Measurements from ENCODE around the gene SYDE2.

SYDE2 gene

DNA sequence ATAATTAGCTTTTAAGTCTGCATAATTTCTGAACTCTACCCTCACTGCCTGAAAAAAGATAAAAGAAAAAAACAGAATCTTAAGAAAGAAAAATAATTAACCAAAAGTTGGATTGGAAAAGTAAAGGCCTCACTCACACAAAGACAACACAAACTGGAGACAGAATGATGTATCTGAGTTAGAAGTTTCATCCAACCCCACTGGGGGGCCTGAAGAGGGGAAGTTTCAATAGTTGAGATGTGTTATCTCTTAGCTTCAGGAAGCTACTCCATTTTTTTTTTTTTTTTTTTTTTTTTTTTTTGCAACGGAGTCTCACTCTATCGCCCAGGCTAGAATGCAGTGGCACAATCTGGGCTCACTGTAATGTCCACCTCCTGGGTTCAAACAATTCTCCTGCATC lies 19.9 kb downstream of the SYDE2 start:
- H3K36me3 ChIP-seq (ENCODE audit: control insufficient read depth, insufficient read depth, low read length) = no peaks in the 10 kb centered on the region
- H3K9ac ChIP-seq (ENCODE audit: low read length) = no peak overlapping the region
- H3K4me1 ChIP-seq (ENCODE audit: control insufficient read depth, insufficient read depth, low read length) = peaks cover 6% of the 10 kb centered on the region
- H3K4me3 ChIP-seq (ENCODE audit: low read length) = no peak overlapping the region
- no peaks in the 10 kb centered on the region for H3K27me3 ChIP-seq (ENCODE audit: control insufficient read depth, insufficient read depth, low read length)
- no peak overlapping the region for H3K27ac ChIP-seq (ENCODE audit: low read depth, low read length)

- Histone ChIP-seq H3K27me3 (ENCODE audit: control insufficient read depth, insufficient read depth, low read length) (no peaks in the 10 kb centered on the region), H3K9ac (ENCODE audit: low read length) (no peak overlapping the region), H3K4me1 (ENCODE audit: control insufficient read depth, insufficient read depth, low read length) (peaks cover 6% of the 10 kb centered on the region), H3K27ac (ENCODE audit: low read depth, low read length) (no peak overlapping the region), H3K36me3 (ENCODE audit: control insufficient read depth, insufficient read depth, low read length) (no peaks in the 10 kb centered on the region), H3K4me3 (ENCODE audit: low read length) (no peak overlapping the region)
Measured at GRCh38 chr1:85179522-85179921, 21.3 kb downstream of the SYDE2 start.

DNA sequence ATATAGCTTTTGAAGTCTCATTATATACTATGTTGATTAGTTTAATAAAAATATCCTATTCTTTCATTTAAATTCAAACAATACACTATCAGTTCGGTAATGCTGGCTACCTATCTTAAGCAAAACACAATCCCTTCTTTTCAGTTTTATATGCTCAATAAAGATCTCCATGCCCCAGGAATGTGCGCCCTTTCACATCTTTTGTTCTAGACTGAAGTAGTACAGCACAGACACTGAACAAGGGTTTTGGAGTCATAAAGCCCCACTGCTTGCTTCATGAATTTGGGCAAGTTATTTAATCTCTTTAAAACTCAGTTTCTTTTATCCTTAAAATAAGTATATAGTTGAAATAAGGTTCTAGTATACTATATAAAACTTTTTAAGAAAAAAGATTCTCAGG lies 22.4 kb downstream of the SYDE2 start:
- Histone ChIP-seq H3K27ac (ENCODE audit: low read depth, low read length) (no peak overlapping the region), H3K4me3 (ENCODE audit: low read length) (no peak overlapping the region), H3K36me3 (ENCODE audit: control insufficient read depth, insufficient read depth, low read length) (no peaks in the 10 kb centered on the region)

DNA sequence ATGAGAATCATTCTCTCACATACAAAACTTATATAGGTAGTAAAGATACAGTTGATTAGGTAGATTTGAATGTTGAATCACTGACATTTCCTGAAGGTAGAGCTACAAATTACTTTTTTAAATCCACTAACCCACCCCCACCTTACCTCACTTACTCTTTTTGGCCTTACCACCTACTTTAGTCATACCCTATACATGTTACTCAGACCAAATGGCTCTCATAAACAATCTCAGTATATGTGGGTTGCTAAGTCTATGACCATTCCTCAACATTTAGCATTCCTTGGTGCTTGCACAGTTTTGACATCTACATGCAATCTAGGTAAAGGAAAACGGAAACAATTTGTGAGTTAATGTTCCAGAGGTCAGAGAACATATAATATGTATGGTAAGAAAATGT lies 26.3 kb downstream of the SYDE2 start:
- no peak overlapping the region for H3K27ac ChIP-seq (ENCODE audit: low read depth, low read length)
- peaks cover 8% of the 10 kb centered on the region for H3K4me1 ChIP-seq (ENCODE audit: control insufficient read depth, insufficient read depth, low read length)
- H3K9ac ChIP-seq (ENCODE audit: low read length) = no peak overlapping the region
- no peaks in the 10 kb centered on the region for H3K36me3 ChIP-seq (ENCODE audit: control insufficient read depth, insufficient read depth, low read length)
- no peaks in the 10 kb centered on the region for H3K27me3 ChIP-seq (ENCODE audit: control insufficient read depth, insufficient read depth, low read length)
- H3K4me3 ChIP-seq (ENCODE audit: low read length) = no peak overlapping the region

More for the DNA sequence above, 22.4 kb downstream of the SYDE2 start:
- Histone ChIP-seq H3K27me3 (ENCODE audit: control insufficient read depth, insufficient read depth, low read length) (no peaks in the 10 kb centered on the region), H3K9ac (ENCODE audit: low read length) (no peak overlapping the region), H3K4me1 (ENCODE audit: control insufficient read depth, insufficient read depth, low read length) (peaks cover 9% of the 10 kb centered on the region)

DNA sequence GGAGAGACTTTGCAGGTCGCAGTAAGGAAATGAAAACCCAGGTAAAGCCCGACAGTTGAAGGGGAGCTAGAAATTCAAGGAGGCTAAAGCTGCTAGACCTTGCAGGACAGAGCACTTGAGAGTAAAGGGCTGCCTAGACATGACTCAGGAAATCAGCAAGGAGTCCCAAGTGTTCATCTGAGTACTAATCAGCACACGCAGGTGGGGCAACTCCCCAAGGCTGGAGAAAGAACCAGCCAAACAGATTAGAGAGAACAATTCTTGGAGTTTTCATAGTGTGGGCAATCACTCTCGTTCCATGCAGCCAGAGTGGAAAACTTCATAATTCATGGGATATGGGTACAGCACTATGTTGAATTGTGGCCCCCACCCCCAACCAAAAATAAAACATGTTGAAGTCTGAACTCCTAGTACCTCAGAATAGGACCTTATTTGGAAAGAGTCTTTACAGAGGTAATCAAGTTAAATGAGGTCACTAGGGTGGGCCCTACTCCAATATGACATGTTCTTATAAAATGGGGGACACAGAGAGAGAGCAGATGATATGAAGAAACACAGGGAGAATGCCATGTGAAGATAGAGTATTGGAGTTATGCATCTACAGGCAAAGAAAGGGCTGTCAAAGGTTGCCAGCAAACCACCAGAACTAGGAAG lies 28.0 kb downstream of the SYDE2 start:
- H3K9ac ChIP-seq (ENCODE audit: low read length) = no peak overlapping the region

GRCh38 chr1:85171721-85172120 lies 29.1 kb downstream of the SYDE2 start:
- Histone ChIP-seq H3K27ac (ENCODE audit: low read depth, low read length) (no peak overlapping the region), H3K27me3 (ENCODE audit: control insufficient read depth, insufficient read depth, low read length) (no peaks in the 10 kb centered on the region), H3K9ac (ENCODE audit: low read length) (no peak overlapping the region), H3K4me3 (ENCODE audit: low read length) (no peak overlapping the region), H3K4me1 (ENCODE audit: control insufficient read depth, insufficient read depth, low read length) (peaks cover 4% of the 10 kb centered on the region), H3K36me3 (ENCODE audit: control insufficient read depth, insufficient read depth, low read length) (no peaks in the 10 kb centered on the region)

More for the DNA sequence above, 28.0 kb downstream of the SYDE2 start:
- Histone ChIP-seq H3K27ac (ENCODE audit: low read depth, low read length) (no peak overlapping the region), H3K4me1 (ENCODE audit: control insufficient read depth, insufficient read depth, low read length) (peaks cover 4% of the 10 kb centered on the region), H3K36me3 (ENCODE audit: control insufficient read depth, insufficient read depth, low read length) (no peaks in the 10 kb centered on the region), H3K27me3 (ENCODE audit: control insufficient read depth, insufficient read depth, low read length) (no peaks in the 10 kb centered on the region), H3K4me3 (ENCODE audit: low read length) (no peak overlapping the region)

GRCh38 chr1:85168884-85169283 lies 31.9 kb downstream of the SYDE2 start:
- no peak overlapping the region for H3K27ac ChIP-seq (ENCODE audit: low read depth, low read length)
- H3K9ac ChIP-seq (ENCODE audit: low read length) = no peak overlapping the region
- no peak overlapping the region for H3K4me3 ChIP-seq (ENCODE audit: low read length)
- H3K27me3 ChIP-seq (ENCODE audit: control insufficient read depth, insufficient read depth, low read length) = no peaks in the 10 kb centered on the region
- peaks cover 4% of the 10 kb centered on the region for H3K4me1 ChIP-seq (ENCODE audit: control insufficient read depth, insufficient read depth, low read length)
- H3K36me3 ChIP-seq (ENCODE audit: control insufficient read depth, insufficient read depth, low read length) = no peaks in the 10 kb centered on the region

DNA sequence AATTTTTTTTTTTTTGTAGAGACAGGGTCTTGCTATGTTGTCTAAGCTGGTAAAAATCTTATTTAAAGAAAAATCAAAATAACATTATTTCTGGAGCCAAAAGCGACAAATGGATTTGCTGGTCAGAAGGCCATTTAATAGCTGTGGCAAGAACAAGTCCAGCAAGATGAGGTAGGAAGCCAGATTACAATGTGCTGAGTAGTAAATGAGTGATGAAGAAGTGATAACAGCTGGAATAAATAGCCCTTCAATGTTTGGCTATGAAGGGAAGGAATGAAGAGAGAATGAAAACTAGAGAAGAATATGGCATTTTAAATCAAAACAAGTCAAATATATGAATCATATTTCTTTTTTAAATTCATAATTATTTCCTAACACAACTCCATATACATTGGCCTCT lies 34.5 kb downstream of the SYDE2 start:
- H3K36me3 ChIP-seq (ENCODE audit: control insufficient read depth, insufficient read depth, low read length) = no peaks in the 10 kb centered on the region
- no peaks in the 10 kb centered on the region for H3K4me1 ChIP-seq (ENCODE audit: control insufficient read depth, insufficient read depth, low read length)
- H3K27me3 ChIP-seq (ENCODE audit: control insufficient read depth, insufficient read depth, low read length) = no peaks in the 10 kb centered on the region
- H3K9ac ChIP-seq (ENCODE audit: low read length) = no peak overlapping the region
- no peak overlapping the region for H3K27ac ChIP-seq (ENCODE audit: low read depth, low read length)
- no peak overlapping the region for H3K4me3 ChIP-seq (ENCODE audit: low read length)

DNA sequence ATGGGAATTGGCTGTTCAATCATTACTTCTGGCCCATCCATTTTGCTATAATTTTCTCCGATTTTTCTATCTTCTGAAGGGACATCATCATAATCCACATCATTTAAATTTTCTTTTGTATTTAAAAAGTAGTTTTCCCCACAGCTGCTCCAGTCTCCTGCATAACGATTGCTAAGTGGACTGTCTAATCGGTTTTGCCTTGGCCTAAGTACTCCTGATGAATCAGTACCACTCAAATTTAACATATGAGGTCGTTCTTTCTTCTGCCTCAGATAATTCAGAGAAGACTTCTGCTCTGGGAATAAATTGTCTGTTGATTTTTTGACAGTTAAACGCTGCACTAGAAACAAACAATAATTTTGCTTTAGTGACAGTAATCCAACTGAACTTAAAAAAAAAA lies 41.9 kb downstream of the SYDE2 start:
- H3K4me1 ChIP-seq (ENCODE audit: control insufficient read depth, insufficient read depth, low read length) = no peaks in the 10 kb centered on the region
- no peaks in the 10 kb centered on the region for H3K27me3 ChIP-seq (ENCODE audit: control insufficient read depth, insufficient read depth, low read length)
- H3K4me3 ChIP-seq (ENCODE audit: low read length) = no peak overlapping the region
- H3K9ac ChIP-seq (ENCODE audit: low read length) = no peak overlapping the region
- H3K36me3 ChIP-seq (ENCODE audit: control insufficient read depth, insufficient read depth, low read length) = no peaks in the 10 kb centered on the region
- no peak overlapping the region for H3K27ac ChIP-seq (ENCODE audit: low read depth, low read length)

DNA sequence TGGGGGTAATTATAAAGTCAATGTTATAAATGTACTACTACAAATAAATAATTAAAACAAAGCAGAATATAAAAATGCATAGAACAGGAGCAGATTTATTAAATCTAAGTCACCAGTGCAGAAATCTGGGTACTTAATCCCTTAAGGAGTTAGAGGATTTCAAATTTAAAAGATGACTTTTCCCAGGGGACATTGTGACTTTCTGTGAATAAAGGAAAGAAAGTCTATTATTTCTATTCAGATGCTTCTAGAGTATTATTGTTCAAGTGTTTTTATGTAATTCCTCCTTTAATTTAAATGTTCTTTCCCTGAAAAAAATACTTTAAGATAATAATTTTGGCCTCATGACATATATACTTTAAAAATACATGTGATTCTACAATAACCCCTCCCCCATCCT lies 43.4 kb downstream of the SYDE2 start:
- no peak overlapping the region for H3K4me3 ChIP-seq (ENCODE audit: low read length)
- H3K27me3 ChIP-seq (ENCODE audit: control insufficient read depth, insufficient read depth, low read length) = no peaks in the 10 kb centered on the region
- no peak overlapping the region for H3K9ac ChIP-seq (ENCODE audit: low read length)
- no peak overlapping the region for H3K27ac ChIP-seq (ENCODE audit: low read depth, low read length)
- no peaks in the 10 kb centered on the region for H3K4me1 ChIP-seq (ENCODE audit: control insufficient read depth, insufficient read depth, low read length)
- no peaks in the 10 kb centered on the region for H3K36me3 ChIP-seq (ENCODE audit: control insufficient read depth, insufficient read depth, low read length)

- H3K36me3 ChIP-seq (ENCODE audit: control insufficient read depth, insufficient read depth, low read length) = no peaks in the 10 kb centered on the region
- no peak overlapping the region for H3K27ac ChIP-seq (ENCODE audit: low read depth, low read length)
- no peak overlapping the region for H3K9ac ChIP-seq (ENCODE audit: low read length)
- peaks cover 7% of the 10 kb centered on the region for H3K4me1 ChIP-seq (ENCODE audit: control insufficient read depth, insufficient read depth, low read length)
- no peak overlapping the region for H3K4me3 ChIP-seq (ENCODE audit: low read length)
- H3K27me3 ChIP-seq (ENCODE audit: control insufficient read depth, insufficient read depth, low read length) = no peaks in the 10 kb centered on the region
Measured at GRCh38 chr1:85153149-85153891, 47.5 kb downstream of the SYDE2 start.

- no peaks in the 10 kb centered on the region for H3K36me3 ChIP-seq (ENCODE audit: control insufficient read depth, insufficient read depth, low read length)
- no peak overlapping the region for H3K4me3 ChIP-seq (ENCODE audit: low read length)
- no peaks in the 10 kb centered on the region for H3K27me3 ChIP-seq (ENCODE audit: control insufficient read depth, insufficient read depth, low read length)
- H3K9ac ChIP-seq (ENCODE audit: low read length) = no peak overlapping the region
- peaks cover 7% of the 10 kb centered on the region for H3K4me1 ChIP-seq (ENCODE audit: control insufficient read depth, insufficient read depth, low read length)
- no peak overlapping the region for H3K27ac ChIP-seq (ENCODE audit: low read depth, low read length)
Measured at GRCh38 chr1:85151446-85151845, 49.4 kb downstream of the SYDE2 start.

DNA sequence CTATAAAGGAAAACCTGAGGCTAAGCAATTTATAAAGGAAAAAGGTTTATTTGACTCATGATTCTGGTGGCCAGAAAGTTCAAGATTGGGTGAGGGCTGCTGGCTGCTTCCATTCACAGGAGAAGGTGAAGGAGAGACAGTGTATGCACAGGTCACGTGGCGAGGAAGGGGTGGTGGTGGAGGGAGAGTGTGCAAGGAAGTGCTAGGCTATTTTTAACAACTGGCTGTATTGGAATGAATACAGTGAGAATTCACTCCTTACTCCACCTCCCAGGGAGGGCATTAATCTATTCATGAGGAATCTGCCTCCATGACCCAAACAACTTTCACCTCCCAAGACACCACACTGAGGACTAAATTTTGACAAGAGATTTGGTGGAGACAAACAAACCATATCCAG lies 51.0 kb downstream of the SYDE2 start:
- H3K27me3 ChIP-seq (ENCODE audit: control insufficient read depth, insufficient read depth, low read length) = no peaks in the 10 kb centered on the region
- no peak overlapping the region for H3K27ac ChIP-seq (ENCODE audit: low read depth, low read length)
- no peak overlapping the region for H3K4me3 ChIP-seq (ENCODE audit: low read length)
- no peaks in the 10 kb centered on the region for H3K36me3 ChIP-seq (ENCODE audit: control insufficient read depth, insufficient read depth, low read length)
- H3K9ac ChIP-seq (ENCODE audit: low read length) = no peak overlapping the region
- H3K4me1 ChIP-seq (ENCODE audit: control insufficient read depth, insufficient read depth, low read length) = peaks cover 7% of the 10 kb centered on the region

Data from rectal smooth muscle tissue (tissue), 1 donor.